Non-pigmented ciliary epithelial cell (primary cell): ENCODE data around the gene FOXD2.

Source experiments
- DNase-seq: peaks from one replicate; pipeline ENCODE4 v3.0.0-alpha.2; 2010; ENCODE audit warnings: low read depth

The FOXD2 gene

DNA sequence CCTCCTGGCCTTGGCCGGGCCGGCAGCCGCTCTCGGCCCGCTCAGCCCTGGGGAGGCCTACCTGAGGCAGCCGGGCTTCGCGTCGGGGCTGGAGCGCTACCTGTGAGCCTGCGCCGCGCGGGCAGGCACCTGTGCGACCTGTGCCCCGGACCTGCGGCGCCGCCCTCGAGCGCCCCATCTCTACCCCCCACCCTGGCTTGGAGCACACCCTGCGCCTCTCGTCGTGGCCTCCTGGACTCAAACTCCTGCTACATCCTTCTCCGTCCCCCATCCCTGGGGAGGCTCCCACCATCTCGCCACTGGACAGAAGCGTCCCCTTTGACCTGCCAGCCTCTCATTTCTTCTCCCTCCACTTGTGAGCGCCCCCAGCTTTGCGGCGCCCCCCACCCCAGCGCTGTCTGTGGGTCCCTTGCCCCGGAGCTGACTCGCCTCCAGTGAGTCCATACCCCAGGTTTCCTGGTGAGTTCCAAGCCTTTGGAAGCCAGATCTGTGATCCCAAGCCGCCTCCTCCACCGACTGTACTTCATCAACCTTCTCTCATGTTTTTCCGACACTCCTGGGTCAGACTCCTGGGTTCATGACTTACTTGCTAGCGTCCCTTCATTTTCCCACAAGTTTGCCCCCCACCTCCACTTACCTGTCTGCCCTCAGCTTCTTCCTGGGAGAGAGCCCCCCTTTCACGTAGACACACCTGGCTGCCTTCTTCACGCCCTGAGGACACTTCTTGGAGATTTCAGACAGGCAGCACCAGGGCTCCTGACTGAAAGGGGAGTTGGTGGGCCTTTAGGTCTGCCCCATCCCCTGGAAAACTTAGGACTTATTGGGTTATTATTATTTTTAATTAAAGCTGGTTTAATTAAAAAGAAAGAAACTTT, 20.4 kb upstream of the FOXD2 start:
- DNase-seq, result no peak

DNA sequence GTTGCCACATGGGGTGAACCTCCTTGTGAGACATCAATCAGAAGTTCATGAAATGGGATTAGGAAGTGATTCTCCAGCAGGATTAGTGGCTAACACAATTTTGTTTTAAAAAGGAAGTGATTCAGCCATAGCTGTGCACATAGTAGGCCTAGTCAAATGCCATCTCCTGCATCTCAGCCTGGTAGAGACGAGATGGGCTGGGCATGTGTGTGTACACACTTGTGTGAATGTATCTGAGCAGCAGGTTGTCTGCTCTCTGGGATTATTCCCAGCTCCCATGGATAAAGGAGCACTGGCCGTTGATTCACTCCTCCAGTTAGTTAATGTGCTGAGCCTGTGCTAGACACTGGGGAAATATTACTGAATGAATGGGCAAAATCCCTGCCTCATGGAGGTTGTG, 19.7 kb upstream of the FOXD2 start:
- DNase-seq, result no peak

DNA sequence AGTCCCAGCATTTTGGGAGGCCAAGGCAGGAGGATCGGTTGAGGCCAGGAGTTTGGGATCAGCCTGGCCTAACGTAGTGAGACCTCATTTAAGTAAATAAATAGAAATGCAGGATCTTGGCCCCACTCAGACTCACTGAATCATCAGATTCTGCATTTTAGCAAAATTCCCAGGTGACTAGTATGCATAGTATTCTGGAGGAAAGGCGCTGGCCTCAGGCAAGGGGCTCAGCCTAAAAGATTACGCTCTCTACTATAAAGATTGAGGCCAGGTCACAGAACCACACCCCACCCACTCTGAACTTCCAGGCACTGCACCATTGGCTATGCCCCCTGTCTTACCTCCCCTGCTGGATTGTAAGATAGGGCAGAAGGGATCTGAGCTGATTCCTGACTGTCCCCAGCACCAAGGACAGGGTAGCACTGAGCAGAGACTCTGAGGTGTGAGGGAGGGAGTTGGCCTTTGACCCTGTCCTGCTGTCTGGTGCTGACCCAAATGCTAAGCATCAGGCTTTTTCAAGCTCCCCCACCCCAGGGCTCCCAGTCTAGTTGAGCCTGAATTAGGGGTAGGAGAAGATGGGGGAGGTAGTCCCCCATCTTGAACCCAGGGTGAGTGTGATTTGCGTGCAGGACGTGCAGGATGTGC, 19.0 kb upstream of the FOXD2 start:
- no peak for DNase-seq

DNA sequence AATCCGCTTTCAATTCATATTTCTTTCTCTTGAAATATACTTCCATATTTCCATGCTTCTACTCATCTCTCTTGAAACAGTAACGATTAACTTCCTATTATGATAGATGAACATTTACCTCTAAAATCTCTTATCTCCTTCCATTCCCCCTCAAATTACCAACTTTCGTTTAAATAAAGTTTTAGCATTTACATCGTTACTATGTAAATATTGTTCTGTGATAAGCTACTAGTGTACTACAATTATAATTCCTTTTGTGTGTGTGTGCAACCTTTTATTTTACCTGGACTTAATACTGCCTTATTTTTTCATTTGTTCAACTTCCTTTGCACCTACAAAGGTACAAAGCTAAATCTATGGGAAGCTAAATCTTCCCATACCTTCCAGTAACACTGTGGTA, 17.3 kb upstream of the FOXD2 start:
- DNase-seq, result no peak

DNA sequence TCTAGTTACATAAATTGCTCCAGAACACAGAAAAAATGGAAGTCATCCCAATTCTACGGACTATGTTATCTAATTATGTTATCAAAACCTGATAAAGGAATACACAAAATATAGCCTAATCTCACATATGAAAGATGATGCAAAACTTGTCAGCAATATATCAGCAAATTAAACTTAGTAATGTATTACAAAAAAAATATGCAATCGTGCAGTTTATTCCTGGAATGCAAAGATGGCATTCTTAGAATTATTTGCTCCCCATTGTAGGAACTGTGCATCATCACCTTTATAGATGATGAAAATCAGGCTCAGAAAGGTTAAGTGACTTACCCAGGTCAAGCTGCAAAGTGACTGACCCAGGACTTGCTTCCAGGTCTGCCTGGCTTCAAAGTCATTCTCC, 14.0 kb upstream of the FOXD2 start:
- DNase-seq, result no peak

DNA sequence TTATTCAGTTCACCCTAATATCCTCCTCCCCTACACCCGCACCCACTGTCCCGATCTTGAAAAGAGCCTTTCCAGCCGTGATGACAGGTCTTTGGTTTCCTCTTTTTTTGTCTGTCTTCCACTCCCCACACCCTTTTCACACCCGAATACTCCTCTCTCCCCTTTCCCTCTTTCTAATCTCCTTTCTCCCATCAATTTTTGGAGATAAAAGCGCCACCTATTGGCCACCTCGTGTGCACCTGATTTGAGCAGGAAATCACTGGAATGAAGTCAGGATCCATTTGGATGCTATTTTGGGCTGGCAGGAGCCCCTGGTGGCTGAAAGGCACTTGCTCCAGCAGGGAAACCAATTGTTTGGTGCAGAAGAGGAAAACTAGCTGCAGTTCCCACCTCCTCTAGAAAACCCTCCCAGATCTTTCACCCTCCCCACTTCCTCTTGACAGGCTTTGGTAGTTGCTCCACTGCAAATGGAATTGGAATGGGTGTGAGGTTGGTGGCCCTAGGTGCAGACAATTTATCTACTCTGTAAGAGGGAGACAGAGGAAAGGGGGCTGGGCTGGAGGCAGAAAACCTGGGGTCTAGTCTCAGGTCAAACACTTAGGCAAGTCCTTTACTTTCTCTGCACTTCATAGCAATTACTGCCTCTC, 13.4 kb upstream of the FOXD2 start:
- no peak for DNase-seq

DNA sequence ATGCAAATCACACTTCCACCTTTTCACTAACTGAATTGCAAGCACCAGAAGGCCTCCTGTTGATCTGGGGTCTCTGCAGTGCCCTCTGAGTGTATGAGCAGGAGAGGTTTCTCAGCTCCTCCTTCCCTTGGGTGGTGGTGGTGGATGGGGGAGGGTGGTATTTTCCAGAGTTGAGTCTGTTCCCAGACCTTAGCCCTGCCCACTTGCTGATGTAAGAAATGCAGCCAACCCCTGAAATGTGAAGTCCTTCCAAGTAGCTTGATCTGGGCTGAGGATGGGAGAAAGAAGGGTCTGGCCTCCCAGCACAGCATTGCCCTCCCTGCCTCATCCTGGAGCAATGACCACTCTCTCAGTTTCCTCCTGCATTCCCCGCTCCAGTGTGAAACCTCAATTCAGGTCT, 6.3 kb upstream of the FOXD2 start:
- no peak for DNase-seq

DNA sequence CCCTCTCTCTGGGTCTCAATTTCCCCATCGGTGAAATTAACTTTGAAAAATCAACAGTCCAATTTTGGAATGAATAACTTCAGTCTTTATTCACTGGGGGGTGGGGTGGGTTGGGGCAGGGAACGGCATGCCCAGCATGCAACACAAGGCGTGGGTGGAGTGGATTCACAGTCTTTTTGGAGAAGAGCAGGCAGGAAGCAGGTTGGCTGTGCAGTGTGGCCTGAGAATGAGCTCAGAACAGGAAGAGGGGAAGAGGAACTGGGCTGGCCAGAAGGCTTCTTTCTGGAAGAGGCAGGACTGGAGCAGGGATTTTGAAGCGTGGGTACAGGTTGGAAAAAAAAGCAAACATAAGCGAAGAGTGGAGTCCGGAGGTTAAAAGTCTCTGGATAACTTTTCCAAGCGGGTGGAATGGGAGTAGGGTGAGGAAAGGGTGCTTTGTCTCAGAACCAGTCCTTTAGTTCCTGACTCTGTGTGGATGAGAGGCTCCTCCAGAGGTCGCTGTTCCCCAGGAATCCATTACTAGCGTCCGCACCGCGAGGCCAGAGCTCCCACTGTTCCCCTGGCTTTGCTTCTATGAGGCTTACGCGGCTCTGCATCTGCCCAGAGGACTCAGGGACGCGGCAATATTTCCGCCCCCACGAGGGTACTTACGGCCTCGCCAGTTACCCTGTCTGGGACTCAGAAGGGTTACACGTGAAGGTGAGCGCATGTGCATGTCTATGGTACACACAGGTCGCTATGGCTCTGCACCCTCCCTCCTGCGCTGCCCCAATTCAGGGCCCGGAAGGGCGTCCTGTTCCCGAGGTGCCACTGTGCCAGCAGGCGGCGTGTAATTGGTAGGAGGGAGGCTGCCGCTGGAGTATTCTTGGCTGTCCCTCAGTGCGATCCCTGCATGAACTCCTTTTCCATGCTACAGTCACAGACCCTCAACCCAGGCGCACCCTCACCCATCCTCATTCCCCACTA, 5.5 kb upstream of the FOXD2 start:
- no peak for DNase-seq

DNA sequence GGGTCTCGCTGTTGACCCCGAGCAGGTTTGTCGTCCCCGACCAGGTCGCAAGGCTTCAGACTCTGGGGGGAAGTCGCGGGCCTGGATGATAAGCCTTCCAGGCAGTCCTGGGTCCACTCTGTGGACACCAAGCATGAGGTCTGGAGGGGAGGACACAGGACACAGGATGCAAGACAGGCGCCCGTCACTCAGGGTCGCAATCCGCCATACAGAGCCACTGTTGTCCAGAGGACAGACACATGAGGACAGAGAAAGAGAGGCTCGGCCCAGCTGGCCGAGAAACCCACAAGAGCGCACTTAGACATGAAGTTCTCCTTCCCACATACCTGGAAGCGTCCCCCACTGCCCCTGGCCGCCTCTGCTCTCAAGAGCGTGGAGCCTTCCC, 4.8 kb upstream of the FOXD2 start:
- no peak for DNase-seq

DNA sequence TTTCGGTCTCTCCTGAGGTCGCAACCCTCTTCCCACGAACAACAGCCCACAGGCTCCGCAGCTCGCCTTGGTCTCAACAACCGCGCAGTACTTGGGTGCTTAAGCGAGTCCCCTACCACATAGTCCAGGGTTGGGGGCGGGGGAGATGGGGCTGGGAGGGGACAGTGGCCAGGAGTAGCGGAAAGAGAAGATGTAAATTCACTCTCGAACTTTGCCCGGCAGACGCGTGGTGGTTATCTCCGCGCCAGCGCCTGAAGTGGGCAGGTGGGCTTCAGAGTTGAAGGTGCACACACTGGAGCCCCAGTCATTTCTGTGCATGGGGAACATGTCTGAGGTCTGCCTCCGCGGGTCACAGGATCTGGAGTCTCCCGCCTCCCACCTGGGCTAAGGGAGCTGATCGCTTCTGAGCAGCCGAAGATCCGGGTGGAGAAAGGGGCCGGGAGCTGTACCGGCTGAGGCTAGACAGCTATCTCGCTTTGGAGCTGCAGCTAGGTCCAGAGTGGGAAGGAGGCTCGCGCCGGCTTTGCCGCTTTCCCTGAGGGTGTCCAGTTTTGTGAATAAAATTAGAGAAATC, 4.3 kb upstream of the FOXD2 start:
- no peak for DNase-seq

DNA sequence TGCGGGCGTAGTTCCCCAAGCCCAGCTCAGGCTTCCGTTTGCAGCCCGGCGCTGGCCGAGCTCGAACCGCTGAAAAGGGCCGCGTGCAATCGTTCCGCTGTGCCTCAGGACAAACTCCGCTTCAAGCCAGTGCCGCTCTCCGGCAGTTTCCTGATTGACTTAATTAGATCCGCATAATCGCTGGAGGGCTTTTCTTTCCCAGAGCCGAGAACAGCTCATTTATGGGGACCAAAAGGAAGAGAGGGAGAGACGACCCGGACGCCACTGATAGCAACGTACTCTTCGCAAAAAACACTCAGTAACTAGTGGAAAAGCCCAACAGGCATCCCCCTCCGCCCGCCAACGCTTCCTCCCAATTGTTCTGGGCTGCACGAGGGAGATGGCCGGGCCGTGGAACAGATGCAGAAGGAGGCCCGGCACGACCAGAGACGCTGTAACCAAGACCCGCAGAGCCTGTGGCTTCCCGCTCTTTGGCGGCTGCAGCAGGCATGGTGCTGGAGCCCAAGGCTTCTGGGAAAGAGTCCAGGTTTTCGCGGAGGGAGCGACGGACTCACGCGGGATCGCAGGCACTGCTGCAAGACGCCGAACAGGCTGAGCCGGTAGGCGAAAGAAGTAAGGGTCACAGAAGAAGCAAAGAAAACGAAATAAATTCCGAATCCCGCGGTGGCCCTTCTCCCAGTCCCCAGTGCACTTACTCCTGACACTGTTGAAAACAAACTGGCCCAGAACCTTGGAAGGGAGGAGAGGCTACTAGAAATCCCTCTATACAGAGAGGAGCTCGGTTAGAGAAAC, 3.6 kb upstream of the FOXD2 start:
- DNase-seq, result no peak

DNA sequence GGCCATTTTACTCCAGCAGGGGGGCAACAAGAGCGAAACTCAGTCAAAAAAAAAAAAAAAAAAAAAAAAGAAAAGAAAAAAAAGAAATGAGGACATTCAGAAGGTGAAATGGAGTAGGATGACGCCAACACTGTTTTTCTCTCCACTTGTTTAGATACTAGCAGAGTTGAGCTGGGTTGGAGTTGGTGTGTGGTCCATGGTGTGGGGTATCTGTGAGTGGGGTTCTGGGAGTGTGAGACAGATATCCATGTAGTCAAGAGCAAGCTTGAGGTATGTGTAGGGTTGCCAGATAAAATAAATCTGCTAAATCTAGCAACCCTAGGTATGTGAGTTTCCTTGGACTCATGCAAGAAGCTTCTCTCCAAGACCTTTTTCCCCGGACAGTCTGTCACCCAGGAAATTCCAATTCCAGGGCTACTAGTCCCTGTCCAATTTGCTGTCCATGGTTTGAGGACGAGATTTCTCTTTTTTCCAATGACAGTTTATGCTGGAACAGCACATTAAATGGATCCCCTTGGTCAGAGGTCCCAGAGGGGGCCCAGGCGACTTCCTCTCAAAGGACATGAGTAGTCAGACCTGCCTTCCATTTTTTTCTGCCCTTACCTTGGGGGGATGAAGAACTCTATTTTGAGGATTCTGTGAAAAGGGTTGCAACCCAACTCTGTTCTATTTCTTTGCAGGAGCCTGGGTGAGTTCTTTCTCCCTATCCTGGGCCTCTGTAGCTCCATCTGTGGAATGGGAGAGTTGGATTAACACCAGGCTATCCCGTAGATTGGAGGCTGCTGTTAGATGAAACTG, 2.1 kb upstream of the FOXD2 start:
- no peak for DNase-seq

DNA sequence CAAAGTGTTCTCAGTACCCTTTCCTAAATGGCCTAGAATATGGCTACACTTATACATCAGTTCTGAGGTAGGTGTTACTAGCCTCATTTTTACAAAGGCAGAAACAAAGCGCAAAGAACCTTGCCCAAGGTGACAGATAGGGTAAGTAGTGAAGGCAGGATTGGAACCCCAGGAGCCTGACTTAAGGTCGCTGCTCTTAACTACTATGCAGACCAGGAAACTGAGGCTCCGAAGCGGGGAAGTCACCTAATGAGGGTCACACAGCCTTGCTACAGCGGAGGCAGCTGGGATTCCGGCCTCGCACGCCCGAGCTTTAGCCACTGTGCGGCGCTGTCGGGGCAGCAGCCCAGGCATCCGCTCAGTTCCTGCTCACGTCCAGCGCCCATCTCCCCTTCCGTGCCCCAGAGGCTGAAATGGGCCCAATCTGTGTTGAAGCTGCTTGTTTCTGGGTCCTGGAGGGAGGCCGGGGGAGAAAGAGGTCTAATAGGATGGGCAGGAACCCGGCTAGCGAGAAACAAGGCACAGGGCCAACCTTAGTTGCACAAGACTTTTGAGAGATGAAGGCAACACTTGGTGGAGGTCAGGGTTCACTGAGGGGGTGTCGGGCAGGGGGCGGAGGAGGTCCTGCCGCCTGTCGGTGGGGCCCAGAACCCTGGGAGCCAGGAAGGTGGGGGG, 1.4 kb upstream of the FOXD2 start:
- DNase-seq, result no peak

DNA sequence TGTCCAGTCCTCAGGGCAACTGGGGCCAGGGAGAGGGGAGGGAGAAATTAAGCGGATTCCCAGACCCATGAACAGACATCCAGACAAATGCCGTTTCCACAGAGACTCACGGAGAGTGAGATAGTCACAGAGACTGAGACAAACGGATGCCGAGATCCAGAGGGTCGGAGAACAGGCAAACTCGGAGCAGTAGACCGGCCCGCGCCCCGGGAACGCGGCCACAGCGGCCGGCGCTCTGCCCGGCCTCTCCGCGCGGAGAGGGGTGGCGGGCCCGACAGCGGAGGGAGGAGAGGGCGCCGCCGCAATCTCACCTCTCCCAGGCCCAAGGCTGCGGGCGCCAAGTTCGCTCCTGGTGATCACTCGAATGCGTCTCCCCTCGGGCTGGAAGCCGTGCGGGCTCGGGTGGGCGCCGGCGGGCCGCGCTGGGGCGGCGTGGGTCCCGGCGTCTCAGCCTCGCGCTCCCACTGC, 831 bp upstream of the FOXD2 start:
- no peak for DNase-seq

DNA sequence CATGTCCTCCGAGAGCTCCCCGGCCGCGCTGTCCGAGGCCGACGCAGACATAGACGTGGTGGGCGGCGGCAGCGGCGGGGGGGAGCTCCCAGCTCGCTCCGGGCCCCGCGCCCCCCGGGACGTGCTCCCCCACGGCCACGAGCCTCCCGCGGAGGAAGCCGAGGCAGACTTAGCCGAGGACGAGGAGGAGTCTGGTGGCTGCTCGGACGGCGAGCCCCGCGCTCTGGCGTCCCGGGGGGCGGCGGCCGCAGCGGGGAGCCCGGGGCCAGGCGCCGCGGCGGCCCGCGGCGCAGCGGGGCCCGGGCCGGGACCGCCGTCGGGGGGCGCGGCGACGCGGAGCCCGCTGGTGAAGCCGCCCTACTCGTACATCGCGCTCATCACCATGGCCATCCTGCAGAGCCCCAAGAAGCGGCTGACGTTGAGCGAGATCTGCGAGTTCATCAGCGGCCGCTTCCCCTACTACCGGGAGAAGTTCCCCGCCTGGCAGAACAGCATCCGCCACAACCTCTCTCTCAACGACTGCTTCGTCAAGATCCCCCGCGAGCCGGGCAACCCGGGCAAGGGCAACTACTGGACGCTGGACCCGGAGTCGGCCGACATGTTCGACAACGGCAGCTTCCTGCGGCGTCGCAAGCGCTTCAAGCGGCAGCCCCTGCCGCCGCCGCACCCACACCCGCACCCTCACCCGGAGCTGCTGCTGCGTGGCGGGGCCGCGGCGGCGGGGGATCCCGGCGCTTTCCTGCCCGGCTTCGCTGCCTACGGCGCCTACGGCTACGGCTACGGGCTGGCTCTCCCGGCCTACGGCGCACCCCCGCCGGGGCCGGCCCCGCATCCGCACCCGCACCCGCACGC, 547 bp downstream of the FOXD2 start:
- DNase-seq, result no peak

DNA sequence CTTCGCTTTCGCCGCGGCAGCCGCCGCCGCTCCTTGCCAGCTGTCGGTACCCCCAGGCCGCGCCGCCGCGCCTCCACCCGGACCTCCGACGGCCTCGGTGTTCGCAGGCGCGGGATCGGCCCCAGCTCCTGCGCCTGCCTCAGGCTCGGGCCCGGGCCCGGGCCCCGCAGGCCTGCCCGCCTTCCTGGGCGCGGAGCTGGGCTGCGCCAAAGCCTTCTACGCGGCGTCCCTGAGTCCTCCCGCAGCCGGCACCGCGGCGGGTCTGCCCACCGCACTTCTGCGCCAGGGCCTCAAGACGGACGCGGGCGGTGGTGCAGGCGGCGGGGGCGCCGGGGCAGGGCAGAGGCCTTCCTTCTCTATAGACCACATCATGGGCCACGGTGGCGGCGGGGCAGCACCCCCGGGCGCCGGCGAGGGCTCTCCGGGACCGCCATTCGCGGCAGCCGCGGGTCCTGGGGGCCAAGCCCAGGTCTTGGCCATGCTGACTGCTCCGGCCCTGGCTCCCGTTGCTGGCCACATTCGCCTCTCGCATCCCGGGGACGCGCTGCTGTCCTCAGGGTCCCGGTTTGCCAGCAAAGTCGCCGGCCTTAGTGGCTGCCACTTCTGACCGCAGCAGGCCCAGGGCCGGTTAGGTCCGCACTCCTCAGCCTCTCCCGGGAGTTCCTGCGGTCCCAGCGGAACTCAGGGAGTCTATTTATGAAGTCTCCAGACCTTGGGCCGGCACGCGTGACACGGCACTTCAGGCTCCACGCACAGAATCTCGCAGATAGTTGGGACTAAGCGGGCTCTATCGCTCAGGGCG, 1.4 kb downstream of the FOXD2 start:
- DNase-seq, result no peak

DNA sequence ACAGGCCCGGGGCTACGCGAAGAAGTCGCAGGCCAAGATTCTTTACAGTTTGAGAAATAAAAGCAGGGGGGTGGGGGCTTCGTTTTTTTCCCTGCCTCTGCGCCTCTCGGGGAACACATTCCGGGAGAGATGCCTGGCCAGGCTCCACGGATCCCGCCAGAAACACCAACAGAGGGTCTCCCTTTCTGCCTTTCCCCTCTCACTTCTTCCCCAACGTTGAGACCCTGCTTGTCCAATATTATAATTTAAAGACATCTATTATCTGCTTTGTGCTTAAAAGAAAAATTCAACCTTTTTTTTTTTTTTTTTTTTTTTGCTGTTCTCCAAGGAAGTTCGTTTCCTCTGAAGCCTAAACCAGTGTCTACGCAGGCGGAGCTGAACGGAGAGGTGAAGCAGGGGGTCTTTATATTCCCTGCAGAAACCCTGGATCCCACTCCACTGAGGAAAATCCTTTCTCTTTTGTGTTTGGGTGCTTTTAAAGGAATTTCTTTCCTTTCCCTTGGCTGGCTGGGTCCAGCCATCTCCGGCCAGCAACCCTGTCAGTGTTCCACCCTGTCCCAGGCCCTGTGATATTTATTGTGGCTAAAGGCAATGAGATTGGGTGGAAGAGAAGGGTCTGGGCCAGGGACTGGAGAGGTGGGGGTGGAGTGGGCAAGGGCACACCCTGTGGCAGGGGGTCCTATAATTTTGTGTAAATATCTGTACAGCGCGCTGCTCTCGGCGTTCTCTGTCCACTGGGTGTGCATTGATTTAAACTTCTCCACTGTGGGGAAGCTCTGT, 2.2 kb downstream of the FOXD2 start:
- no peak for DNase-seq
